ENCODE results near the gene GCN1. TPM values are rescaled to one million over a fixed set of nuclear protein-coding genes. Genes with fewer than 3 reads are reported as not detected.
A peak's percentile ranks its signal among the peaks of the same experiment; 100 is the strongest.

Gene GCN1
- total and polyA plus RNA-seq, 10 of the 15 experiments (the other 5 are each of a cell fraction or from before 2014, with no cell fraction given): 10.8 to 150 (median 58.3) TPM

DNA sequence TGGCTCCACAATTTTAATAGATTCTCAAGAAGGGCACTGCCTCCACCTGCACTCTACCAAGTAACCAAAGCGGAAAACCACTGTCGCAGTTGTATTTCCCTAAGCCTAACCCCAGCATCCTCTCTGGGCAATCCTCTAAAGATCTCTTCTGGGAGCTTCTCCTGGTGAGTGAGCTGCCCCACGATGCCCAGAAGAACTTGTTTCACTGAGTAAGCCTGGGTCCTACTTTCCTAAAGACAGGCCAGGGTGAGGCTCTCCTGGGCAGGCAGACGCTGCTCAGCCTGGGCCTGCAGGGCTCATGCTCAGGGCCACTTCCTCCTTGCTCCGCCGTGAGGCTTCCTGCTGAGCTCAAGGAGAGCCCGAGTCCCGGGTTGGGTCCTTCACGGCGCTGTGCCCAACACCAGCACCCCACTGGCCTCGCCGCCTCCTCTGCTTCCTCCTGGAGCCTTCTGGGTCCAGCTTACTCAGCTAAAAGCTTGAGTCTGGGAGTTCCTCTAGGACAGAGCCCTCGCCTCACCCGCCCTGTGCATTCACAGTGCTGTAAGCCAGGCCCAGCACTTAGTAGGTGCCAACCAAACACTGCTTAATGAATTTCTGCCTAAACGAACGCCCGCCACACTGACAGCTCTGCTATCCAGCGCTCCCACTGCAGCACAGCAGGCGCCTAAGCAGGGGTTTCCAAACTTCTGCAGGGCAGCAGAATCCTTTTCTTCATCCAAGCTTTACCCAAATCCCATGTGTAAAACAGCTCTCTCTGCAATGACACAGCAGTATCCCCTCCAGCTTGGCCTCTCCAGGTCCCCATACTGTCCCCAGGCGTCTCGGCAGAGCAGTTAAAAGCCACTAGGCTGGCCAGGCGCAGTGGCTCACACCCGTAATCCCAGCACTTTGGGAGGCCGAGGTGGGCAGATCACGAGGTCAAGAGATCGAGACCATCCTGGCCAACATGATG is 83.7 kb downstream of the GCN1 start (continued):
- TF ChIP-seq, protein P1, sequence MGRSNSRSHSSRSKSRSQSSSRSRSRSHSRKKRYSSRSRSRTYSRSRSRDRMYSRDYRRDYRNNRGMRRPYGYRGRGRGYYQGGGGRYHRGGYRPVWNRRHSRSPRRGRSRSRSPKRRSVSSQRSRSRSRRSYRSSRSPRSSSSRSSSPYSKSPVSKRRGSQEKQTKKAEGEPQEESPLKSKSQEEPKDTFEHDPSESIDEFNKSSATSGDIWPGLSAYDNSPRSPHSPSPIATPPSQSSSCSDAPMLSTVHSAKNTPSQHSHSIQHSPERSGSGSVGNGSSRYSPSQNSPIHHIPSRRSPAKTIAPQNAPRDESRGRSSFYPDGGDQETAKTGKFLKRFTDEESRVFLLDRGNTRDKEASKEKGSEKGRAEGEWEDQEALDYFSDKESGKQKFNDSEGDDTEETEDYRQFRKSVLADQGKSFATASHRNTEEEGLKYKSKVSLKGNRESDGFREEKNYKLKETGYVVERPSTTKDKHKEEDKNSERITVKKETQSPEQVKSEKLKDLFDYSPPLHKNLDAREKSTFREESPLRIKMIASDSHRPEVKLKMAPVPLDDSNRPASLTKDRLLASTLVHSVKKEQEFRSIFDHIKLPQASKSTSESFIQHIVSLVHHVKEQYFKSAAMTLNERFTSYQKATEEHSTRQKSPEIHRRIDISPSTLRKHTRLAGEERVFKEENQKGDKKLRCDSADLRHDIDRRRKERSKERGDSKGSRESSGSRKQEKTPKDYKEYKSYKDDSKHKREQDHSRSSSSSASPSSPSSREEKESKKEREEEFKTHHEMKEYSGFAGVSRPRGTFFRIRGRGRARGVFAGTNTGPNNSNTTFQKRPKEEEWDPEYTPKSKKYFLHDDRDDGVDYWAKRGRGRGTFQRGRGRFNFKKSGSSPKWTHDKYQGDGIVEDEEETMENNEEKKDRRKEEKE (IDR thresholded peaks at IDR 0.05): no peak
- TF ChIP-seq PAX8 (IDR thresholded peaks at IDR 0.05) (no peak), IRF4 (IDR thresholded peaks at IDR 0.05; ENCODE audit: low read depth, low read length) (0 out of 2 replicates have a peak, but pooled peaks have one; percentile 20), MTA2 (IDR thresholded peaks at IDR 0.05; ENCODE audit: low read depth) (no peak), MXI1 (IDR thresholded peaks at IDR 0.05; ENCODE audit: low read depth, low read length) (peak; percentile 30; the same call in 1 of the 2 replicates), NFYA (IDR thresholded peaks at IDR 0.05; ENCODE audit: borderline replicate concordance, low read depth, low read length) (no peak), GATAD2B (conservative IDR thresholded peaks at IDR 0.05; ENCODE audit: low read depth) (0 out of 2 replicates have a peak, but pooled peaks have one; percentile 49), ZNF622 (IDR thresholded peaks at IDR 0.05) (no peak), MTA3 (IDR thresholded peaks at IDR 0.05; ENCODE audit: borderline replicate concordance, low read length) (no peak)
- TF ChIP-seq, protein P2, sequence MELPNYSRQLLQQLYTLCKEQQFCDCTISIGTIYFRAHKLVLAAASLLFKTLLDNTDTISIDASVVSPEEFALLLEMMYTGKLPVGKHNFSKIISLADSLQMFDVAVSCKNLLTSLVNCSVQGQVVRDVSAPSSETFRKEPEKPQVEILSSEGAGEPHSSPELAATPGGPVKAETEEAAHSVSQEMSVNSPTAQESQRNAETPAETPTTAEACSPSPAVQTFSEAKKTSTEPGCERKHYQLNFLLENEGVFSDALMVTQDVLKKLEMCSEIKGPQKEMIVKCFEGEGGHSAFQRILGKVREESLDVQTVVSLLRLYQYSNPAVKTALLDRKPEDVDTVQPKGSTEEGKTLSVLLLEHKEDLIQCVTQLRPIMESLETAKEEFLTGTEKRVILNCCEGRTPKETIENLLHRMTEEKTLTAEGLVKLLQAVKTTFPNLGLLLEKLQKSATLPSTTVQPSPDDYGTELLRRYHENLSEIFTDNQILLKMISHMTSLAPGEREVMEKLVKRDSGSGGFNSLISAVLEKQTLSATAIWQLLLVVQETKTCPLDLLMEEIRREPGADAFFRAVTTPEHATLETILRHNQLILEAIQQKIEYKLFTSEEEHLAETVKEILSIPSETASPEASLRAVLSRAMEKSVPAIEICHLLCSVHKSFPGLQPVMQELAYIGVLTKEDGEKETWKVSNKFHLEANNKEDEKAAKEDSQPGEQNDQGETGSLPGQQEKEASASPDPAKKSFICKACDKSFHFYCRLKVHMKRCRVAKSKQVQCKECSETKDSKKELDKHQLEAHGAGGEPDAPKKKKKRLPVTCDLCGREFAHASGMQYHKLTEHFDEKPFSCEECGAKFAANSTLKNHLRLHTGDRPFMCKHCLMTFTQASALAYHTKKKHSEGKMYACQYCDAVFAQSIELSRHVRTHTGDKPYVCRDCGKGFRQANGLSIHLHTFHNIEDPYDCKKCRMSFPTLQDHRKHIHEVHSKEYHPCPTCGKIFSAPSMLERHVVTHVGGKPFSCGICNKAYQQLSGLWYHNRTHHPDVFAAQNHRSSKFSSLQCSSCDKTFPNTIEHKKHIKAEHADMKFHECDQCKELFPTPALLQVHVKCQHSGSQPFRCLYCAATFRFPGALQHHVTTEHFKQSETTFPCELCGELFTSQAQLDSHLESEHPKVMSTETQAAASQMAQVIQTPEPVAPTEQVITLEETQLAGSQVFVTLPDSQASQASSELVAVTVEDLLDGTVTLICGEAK (IDR thresholded peaks at IDR 0.05; ENCODE audit: borderline replicate concordance): peak; percentile 18; the same call in 1 of the 2 replicates
- TF ChIP-seq, protein P3, sequence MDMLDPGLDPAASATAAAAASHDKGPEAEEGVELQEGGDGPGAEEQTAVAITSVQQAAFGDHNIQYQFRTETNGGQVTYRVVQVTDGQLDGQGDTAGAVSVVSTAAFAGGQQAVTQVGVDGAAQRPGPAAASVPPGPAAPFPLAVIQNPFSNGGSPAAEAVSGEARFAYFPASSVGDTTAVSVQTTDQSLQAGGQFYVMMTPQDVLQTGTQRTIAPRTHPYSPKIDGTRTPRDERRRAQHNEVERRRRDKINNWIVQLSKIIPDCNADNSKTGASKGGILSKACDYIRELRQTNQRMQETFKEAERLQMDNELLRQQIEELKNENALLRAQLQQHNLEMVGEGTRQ (IDR thresholded peaks at IDR 0.05; ENCODE audit: borderline replicate concordance, low read depth, low read length): no peak
- TF ChIP-seq, protein P4, sequence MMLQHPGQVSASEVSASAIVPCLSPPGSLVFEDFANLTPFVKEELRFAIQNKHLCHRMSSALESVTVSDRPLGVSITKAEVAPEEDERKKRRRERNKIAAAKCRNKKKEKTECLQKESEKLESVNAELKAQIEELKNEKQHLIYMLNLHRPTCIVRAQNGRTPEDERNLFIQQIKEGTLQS (IDR thresholded peaks at IDR 0.05; ENCODE audit: borderline replicate concordance, extremely low read depth, low read depth, low read length): no peak
- TF ChIP-seq, protein P5, sequence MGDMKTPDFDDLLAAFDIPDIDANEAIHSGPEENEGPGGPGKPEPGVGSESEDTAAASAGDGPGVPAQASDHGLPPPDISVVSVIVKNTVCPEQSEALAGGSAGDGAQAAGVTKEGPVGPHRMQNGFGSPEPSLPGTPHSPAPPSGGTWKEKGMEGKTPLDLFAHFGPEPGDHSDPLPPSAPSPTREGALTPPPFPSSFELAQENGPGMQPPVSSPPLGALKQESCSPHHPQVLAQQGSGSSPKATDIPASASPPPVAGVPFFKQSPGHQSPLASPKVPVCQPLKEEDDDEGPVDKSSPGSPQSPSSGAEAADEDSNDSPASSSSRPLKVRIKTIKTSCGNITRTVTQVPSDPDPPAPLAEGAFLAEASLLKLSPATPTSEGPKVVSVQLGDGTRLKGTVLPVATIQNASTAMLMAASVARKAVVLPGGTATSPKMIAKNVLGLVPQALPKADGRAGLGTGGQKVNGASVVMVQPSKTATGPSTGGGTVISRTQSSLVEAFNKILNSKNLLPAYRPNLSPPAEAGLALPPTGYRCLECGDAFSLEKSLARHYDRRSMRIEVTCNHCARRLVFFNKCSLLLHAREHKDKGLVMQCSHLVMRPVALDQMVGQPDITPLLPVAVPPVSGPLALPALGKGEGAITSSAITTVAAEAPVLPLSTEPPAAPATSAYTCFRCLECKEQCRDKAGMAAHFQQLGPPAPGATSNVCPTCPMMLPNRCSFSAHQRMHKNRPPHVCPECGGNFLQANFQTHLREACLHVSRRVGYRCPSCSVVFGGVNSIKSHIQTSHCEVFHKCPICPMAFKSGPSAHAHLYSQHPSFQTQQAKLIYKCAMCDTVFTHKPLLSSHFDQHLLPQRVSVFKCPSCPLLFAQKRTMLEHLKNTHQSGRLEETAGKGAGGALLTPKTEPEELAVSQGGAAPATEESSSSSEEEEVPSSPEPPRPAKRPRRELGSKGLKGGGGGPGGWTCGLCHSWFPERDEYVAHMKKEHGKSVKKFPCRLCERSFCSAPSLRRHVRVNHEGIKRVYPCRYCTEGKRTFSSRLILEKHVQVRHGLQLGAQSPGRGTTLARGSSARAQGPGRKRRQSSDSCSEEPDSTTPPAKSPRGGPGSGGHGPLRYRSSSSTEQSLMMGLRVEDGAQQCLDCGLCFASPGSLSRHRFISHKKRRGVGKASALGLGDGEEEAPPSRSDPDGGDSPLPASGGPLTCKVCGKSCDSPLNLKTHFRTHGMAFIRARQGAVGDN (IDR thresholded peaks at IDR 0.05): peak; percentile 87
